ENCODE measurements around the gene MYO1C. TPM values are rescaled to one million over a fixed set of nuclear protein-coding genes. Genes with fewer than 3 reads are reported as not detected.
"Not testable (repeated sequence)": the region's sequence is repeated elsewhere in the genome, so short reads cannot be mapped to it uniquely, and the experiment has no call there.

MYO1C gene
- total and polyA plus RNA-seq, 2 experiments from 2014 or later: 76.8 to 85.3 TPM

DNA sequence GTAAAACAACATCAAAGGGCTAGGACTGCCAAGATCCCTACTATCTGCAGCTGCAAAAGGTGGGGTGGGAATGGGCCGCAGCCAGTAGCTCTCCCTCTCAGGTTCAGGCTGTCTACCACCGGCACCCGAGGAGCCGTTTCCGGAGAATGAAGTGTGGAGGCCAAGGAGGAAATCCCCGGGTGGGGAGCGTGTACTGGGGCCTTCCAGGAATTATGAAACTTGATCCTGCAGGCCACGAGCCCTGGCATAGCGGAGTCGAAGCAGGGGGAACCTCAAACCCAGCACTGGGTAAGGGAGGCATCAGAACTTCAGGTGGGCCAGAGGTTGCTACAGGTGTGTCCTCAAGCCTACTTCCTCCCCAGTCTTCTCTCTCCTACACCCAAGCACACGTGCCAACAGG lies 18.8 kb upstream of the MYO1C start:
- Histone ChIP-seq H3K27ac (peak overlapping the region; percentile 20), H3K4me3 (no peak overlapping the region), H3K4me1 (ENCODE audit: insufficient read depth) (peaks cover 8% of the 10 kb centered on the region), H3K9me2 (replicated peaks; ENCODE audit: insufficient read depth) (no peaks in the 10 kb centered on the region), H3K9me3 (ENCODE audit: low read depth) (no peaks in the 10 kb centered on the region), H3K27me3 (no peaks in the 10 kb centered on the region), H3K4me2 (no peak overlapping the region), H3K36me3 (replicated peaks; ENCODE audit: insufficient read depth, low read depth) (no peaks in the 10 kb centered on the region), H3K79me2 (peaks cover 24% of the 10 kb centered on the region), H4K20me1 (ENCODE audit: insufficient read depth, poor library complexity, severe bottlenecking) (no peaks in the 10 kb centered on the region), H2AFZ (no peak overlapping the region)
- TF ChIP-seq EZH2phosphoT487 (IDR thresholded peaks at IDR 0.05; ENCODE audit: low read depth, severe bottlenecking, unreplicated experiment): no peak
- TF ChIP-seq, protein P1, sequence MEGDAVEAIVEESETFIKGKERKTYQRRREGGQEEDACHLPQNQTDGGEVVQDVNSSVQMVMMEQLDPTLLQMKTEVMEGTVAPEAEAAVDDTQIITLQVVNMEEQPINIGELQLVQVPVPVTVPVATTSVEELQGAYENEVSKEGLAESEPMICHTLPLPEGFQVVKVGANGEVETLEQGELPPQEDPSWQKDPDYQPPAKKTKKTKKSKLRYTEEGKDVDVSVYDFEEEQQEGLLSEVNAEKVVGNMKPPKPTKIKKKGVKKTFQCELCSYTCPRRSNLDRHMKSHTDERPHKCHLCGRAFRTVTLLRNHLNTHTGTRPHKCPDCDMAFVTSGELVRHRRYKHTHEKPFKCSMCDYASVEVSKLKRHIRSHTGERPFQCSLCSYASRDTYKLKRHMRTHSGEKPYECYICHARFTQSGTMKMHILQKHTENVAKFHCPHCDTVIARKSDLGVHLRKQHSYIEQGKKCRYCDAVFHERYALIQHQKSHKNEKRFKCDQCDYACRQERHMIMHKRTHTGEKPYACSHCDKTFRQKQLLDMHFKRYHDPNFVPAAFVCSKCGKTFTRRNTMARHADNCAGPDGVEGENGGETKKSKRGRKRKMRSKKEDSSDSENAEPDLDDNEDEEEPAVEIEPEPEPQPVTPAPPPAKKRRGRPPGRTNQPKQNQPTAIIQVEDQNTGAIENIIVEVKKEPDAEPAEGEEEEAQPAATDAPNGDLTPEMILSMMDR (IDR thresholded peaks at IDR 0.05; ENCODE audit: poor library complexity): no peak
- TF ChIP-seq EZH2 (IDR thresholded peaks at IDR 0.05; ENCODE audit: borderline replicate concordance): no peak
- DNase-seq (ENCODE audit: low spot score): no peak
- 83% methylated on average over 11 of the region's 11 CpGs for WGBS (ENCODE audit: low lambda C conversion rate, missing lambda C conversion rate)

DNA sequence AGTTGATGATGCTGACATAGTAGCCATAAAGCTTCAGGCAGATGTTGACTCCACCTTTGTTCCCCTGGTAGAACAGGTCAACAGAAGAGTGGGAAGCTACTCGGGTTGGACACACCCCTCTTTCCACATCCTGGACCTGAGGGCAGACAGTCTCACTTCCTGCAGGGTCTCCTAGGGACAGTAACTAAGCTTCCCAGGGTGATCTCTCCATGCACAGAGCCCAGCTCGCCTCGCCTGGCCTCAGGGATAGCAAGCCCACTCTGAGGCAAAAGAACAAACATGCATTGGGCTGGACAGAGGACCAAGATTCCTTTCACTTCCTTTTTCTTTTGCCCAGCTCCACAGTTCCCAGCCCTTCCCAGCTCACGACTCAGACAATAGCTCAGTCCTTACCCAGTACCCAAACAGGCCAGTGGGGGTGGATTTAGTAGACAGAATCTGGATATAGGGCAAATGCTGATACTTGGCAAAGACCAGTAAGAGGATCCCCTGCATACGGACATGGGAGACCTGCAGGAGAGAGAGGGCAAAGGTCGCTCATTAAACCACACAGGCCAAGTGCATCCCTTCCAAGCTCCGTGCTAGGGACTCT lies 16.9 kb upstream of the MYO1C start:
- Histone ChIP-seq H3K36me3 (replicated peaks; ENCODE audit: insufficient read depth, low read depth) (no peaks in the 10 kb centered on the region), H3K27ac (no peak overlapping the region), H3K9me3 (ENCODE audit: low read depth) (no peaks in the 10 kb centered on the region), H4K20me1 (ENCODE audit: insufficient read depth, poor library complexity, severe bottlenecking) (no peaks in the 10 kb centered on the region), H3K4me2 (no peak overlapping the region), H3K27me3 (no peaks in the 10 kb centered on the region), H3K9me2 (replicated peaks; ENCODE audit: insufficient read depth) (no peaks in the 10 kb centered on the region), H3K4me3 (no peak overlapping the region), H2AFZ (no peak overlapping the region), H3K4me1 (ENCODE audit: insufficient read depth) (no peaks in the 10 kb centered on the region), H3K79me2 (peaks cover 15% of the 10 kb centered on the region)
- 69% methylated on average over 7 of the region's 7 CpGs for WGBS (ENCODE audit: low lambda C conversion rate, missing lambda C conversion rate)
- DNase-seq (ENCODE audit: low spot score): peak; percentile 44
- TF ChIP-seq, protein P1 (IDR thresholded peaks at IDR 0.05; ENCODE audit: poor library complexity): no peak
- no peak for TF ChIP-seq EZH2phosphoT487 (IDR thresholded peaks at IDR 0.05; ENCODE audit: low read depth, severe bottlenecking, unreplicated experiment)
- no peak for TF ChIP-seq EZH2 (IDR thresholded peaks at IDR 0.05; ENCODE audit: borderline replicate concordance)

DNA sequence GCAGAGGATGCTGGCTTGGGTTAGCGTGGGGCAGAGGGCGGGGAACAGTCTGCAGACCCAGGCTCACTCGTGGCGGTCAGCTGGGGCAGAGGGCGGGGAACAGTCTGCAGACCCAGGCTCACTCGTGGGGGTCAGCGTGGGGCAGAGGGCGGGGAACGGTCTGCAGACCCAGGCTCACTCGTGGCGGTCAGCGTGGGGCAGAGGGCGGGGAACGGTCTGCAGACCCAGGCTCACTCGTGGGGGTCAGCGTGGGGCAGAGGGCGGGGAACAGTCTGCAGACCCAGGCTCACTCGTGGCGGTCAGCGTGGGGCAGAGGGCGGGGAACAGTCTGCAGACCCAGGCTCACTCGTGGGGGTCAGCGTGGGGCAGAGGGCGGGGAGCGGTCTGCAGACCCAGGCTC lies 16.2 kb upstream of the MYO1C start:
- not testable (repeated sequence) for H3K36me3 ChIP-seq (replicated peaks; ENCODE audit: insufficient read depth, low read depth); H3K27ac ChIP-seq

DNA sequence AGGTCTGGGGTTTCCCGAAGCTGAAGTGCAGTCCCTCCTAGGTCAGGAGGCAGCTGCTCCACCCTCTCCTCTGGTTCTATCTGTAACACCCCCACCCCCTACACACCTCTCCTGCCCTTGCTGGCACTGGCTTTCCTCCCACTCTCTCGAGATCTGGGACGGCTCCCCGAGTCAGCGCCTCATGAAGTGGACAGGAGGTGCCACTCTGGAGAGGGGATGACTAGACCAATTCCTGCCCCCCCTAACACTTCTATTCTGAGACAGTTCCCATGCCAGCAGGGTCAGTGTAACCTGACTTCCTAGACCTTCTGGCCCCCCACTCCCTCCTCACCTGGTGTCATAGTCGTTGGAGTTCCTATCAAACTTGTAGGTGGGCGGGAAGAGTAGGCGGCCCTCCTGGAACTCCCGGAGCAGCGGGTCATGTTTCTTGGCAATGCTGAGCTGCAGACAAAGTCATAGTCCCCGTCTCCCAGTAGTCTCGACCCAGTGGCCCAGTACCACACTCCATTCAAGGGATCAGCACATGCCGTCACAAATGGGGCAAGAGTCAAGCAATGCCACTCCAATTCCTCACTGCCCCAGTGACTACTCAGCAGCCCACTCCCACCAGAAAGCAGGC lies 14.3 kb upstream of the MYO1C start:
- H3K9me2 ChIP-seq (replicated peaks; ENCODE audit: insufficient read depth): no peaks in the 10 kb centered on the region
- no peaks in the 10 kb centered on the region for H3K36me3 ChIP-seq (replicated peaks; ENCODE audit: insufficient read depth, low read depth)
- H3K79me2 ChIP-seq: no peaks in the 10 kb centered on the region
- no peak overlapping the region for H3K4me2 ChIP-seq
- H3K4me1 ChIP-seq (ENCODE audit: insufficient read depth): no peaks in the 10 kb centered on the region
- DNase-seq (ENCODE audit: low spot score): no peak
- H2AFZ ChIP-seq: no peak overlapping the region
- H3K9me3 ChIP-seq (ENCODE audit: low read depth): no peaks in the 10 kb centered on the region
- no peak overlapping the region for H3K4me3 ChIP-seq
- no peaks in the 10 kb centered on the region for H4K20me1 ChIP-seq (ENCODE audit: insufficient read depth, poor library complexity, severe bottlenecking)
- H3K27me3 ChIP-seq: no peaks in the 10 kb centered on the region
- no peak for TF ChIP-seq EZH2 (IDR thresholded peaks at IDR 0.05; ENCODE audit: borderline replicate concordance)
- TF ChIP-seq, protein P1 (IDR thresholded peaks at IDR 0.05; ENCODE audit: poor library complexity): no peak
- TF ChIP-seq EZH2phosphoT487 (IDR thresholded peaks at IDR 0.05; ENCODE audit: low read depth, severe bottlenecking, unreplicated experiment): no peak
- 90% methylated on average over 13 of the region's 13 CpGs for WGBS (ENCODE audit: low lambda C conversion rate, missing lambda C conversion rate)
- H3K27ac ChIP-seq: no peak overlapping the region

More for the DNA sequence above, 16.2 kb upstream of the MYO1C start:
- not testable (repeated sequence) for H3K4me1 ChIP-seq (ENCODE audit: insufficient read depth); H3K9me2 ChIP-seq (replicated peaks; ENCODE audit: insufficient read depth); H2AFZ ChIP-seq; DNase-seq (ENCODE audit: low spot score); H3K9me3 ChIP-seq (ENCODE audit: low read depth); H3K4me2 ChIP-seq; H3K27me3 ChIP-seq; H4K20me1 ChIP-seq (ENCODE audit: insufficient read depth, poor library complexity, severe bottlenecking); H3K79me2 ChIP-seq; H3K4me3 ChIP-seq
- no CpG with 5 or more reads among the region's 25 CpGs for WGBS (ENCODE audit: low lambda C conversion rate, missing lambda C conversion rate)

Data from hepatocyte (in vitro differentiated cells).